HG03135 (cell line): ENCODE results near the gene PLA2R1.

Experiments
- ATAC-seq: cut with Tn5 transposase; IDR thresholded peaks from one replicate; pipeline ENCODE4 v1.9.1; 2021; ENCODE audit warnings: mild to moderate bottlenecking, moderate library complexity; ENCODE audit not compliant: unreplicated experiment

PLA2R1 gene

DNA sequence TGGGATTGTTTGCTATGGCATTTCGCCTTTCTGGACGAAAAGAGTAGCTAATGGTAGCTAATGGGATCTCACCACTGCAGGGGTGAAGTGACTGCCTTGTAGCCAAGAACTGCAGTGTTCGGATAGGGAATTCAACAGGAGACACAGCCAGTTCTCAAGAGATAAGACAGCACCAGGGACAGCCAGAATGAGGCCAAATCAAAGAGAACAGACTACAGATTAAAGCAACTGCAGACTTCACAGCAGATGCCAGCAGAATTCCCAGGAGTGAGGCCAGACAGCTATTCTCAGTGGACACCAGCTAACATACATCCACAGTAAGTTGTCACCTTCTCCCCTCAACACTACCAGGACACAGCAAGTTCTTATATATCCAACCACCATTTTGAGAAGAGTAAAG, 124.0 kb downstream of the PLA2R1 start:
- ATAC-seq, result no peak

DNA sequence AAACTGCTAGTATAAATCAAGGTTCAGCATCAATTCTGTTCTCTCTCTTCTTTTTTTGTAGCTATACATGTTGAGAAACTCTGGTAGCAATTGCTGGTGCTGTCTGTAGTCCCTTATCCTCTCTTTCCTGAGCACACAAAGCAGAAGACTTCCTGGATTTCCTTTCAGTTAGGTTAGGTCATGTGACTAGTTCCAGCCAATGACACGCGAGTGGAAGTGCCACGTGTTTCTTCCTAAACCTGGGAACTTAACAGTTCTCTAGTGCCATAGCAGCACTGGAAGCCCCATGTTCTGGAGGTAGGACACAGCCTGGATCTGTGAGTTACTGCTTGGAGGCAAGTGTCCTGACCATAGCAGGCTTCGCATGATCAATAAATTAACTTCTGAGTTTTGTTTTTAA, 125.9 kb downstream of the PLA2R1 start:
- ATAC-seq, result no peak

DNA sequence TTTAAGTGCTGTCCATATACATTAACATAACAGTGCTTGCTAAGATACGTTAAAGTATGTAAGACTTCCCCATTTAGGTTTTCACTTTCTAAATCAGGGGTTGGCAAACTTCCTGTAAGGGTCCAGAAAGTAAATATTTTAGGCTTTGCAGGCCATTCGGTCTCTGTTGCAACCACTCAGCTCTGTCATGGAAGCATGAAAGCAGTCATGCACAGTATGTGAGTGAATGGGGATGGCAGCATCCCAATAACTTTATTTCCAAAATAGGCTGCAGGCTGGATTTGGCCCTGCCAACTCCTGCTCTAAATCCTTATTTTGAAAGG, 128.7 kb downstream of the PLA2R1 start:
- ATAC-seq, result peak; percentile 91

DNA sequence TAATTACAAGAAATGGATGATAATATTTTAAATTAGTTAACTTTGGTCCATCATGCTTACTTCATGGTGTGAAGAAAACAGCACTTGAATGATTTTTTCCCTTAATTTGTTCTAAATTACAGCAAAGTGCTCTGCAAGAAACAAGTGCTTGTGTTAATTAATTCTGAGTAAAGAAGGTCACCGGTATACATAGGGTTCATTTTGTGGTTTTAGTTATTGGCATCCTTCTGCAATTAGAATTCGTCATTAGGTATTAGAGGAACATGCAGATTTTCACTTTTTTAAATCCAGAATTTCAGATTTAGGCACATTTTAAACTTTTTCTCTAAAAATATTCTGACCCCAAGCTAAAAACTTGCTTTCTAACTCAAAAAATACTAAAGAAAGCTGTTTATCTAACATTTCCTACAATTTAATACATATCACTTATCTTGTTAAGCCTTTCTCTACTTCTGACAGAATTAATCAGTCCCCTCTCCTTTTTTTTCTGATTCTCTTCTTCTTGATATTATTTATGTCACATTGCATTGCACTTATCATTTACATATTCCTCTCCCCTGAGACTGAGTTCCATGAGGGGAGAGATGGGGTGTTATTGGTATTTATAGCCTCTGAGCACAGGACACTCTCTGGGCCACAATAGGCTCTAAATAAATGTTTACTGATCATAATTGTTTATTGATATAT, 129.2 kb downstream of the PLA2R1 start:
- ATAC-seq, result no peak

DNA sequence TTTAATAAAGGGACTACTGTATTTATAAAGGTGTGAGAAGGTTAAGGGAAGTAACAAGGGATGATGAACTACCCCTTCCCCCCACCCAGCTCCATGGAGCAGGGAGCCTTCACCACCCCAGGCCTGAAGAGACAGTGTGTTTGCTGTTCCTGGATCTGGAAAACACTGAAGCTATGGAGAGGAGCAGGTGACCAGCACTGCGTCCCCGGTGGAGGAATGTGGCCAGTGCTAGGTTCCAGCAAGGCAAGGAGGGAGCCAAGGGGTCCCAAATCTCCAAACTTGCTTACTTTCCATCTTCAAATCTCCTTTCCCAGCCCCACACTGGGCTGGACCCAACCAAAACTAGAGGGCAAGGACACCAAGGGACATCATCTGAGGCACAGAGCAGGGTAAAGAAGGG, 135.7 kb downstream of the PLA2R1 start:
- no peak for ATAC-seq

DNA sequence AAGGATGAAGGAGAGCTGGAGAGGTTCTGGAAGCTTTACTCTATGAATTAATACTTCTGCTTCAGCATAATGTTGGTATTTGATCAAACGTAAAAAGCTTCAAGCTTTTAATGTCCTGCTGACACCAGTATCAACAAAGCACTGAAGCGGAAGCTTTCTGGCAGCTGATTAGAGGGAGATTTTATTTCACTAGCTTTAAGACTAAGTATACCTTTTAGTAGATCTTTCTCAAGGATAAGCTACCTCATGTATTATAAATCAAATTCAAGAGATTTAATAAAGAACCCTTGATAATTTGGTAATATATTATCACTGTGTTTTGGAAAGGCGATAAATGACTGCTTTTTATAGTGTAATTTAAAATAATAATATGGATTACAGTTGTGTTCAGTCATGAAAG, 136.4 kb downstream of the PLA2R1 start:
- ATAC-seq, result no peak

DNA sequence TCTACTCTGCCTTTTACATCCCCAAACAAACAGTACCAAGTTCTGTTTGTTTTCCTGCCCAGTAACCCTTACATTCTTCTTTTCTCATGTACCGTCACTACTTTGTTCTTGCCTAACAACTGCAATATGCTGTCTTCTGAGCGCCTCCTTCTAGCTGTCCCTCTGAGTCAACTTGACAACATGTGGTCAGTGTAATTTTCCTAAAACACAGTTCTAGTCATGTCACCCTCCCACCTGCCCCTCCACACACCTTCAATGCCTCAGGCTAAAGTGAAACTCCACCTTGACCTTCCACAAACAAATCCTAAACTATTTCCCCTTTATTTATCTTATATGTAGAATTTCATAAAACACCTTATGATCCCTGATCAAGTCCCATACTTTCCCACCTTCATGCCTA, 139.9 kb downstream of the PLA2R1 start:
- ATAC-seq, result peak; percentile 61

DNA sequence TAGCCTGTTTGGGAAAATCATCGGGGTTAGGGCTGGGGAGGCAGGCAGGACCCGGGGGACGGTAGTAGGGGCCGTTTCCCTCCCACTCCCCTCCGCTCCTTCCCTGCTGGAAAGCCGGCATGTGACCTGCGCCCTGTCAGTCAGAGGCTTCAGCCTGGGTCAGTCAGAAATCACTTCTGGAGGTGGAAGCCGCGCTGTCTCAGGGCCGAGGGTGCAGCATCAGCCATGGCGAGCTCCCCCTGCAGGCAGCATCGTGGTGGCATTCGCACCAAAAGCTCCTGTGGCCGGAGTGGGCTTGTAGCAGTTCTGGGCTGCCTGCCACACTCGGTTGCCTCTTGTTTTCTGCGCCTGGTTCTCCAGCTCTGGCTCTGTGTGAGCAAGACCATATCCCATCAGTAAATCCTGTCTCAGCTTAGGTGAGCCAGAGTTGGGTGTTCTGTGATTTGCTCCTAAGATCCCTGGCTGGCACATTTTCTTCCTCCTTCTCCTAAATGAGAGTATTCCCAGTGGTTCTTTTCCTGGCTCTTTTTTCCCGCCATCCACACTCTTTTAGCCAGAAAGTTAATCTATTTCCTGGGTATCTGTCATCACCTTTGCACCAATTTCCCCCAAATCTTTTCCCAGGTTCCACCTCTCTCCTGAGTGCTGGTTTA, 140.5 kb downstream of the PLA2R1 start:
- ATAC-seq, result peak; percentile 92

DNA sequence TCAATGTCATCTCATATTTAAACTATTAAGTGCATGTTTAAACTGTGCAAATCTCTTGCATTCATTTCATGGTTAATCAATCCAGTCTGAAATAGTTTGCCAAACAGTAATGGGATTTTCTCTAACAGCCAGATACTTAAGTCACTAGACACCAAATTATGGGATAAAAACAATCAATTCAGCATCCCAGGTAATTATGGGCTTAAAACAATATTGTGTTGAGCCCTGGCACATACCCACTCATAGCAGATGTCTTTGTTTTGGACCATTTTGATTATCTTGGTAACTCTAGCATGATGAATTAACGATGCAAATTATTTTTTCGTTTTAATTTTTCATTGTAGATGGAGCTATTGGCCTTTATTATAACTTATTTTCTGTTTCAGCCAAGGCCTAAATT, 145.9 kb downstream of the PLA2R1 start:
- ATAC-seq, result no peak

DNA sequence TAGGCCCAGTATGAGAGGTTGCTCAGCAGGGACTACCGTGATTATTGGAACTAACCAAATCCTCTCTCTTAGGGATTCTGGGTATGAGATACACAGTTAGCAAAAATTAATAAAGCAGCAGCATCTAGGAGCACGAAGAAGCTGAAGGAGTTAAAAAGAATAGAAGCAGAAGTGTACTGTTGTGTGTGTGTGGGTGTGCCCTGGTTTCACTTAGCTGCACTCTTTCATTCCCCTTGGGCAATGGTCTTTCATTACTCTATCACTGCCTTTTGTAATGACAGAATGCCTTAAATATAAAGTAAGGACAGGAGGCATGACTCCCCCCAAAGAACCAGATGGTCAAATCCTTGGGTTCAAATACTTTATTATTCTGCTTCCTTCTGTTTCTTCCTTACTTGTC, 148.5 kb downstream of the PLA2R1 start:
- ATAC-seq, result no peak

DNA sequence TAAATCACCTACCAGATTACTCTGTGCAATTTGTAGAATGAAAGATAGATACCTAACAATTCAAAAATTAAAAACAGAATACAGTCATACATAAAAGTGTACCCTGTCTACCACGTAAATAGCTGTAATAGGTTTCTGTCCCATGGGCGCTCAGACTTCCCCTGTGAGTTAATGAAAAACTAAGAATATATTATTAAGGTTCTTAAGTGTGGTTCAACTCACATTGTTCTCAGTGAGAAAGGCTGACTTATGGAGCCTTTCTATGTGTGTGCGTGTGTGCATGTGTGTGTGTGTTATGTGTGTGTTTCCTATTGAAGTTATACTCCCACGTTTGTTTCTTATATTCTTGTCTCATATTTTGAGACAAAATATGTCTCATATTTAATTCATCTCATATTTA, 149.8 kb downstream of the PLA2R1 start:
- no peak for ATAC-seq

DNA sequence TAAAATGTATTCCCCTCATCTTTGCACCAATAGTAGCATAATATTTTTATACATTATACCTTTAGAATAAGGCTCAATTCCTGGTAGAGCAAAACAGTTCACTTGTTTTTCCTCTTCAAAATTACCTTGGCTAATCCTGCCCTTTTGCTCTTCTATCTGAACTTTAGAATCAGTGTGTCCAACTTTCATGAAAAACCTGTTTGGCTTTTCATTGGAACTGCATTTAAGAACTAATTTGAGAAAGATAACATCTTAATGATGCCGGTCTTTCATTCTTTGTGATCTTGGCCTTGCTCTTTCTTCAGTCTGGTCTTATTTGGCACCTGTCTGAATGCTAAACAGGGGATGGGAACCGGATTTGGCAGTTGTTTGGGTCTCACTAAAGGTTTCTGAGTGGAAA, 151.5 kb downstream of the PLA2R1 start:
- no peak for ATAC-seq

DNA sequence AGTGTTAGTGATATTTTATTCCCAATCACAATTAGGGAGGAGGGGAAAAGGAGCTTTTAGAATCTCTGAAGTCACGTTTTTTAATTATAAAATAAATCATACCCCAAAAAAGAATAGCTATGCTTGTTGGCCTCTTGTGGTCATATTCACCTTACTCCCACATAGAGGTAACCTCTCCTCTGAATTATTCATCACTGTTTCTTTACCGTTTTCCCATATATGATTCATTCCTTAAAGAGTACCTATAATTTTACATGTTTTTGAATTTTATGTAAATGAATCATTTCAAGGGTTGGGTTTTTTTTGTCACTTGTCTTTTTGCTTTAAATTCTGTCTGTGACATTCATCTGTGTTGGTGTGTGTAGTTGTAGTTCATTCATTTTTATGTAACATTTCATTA, 153.8 kb downstream of the PLA2R1 start:
- ATAC-seq, result no peak

DNA sequence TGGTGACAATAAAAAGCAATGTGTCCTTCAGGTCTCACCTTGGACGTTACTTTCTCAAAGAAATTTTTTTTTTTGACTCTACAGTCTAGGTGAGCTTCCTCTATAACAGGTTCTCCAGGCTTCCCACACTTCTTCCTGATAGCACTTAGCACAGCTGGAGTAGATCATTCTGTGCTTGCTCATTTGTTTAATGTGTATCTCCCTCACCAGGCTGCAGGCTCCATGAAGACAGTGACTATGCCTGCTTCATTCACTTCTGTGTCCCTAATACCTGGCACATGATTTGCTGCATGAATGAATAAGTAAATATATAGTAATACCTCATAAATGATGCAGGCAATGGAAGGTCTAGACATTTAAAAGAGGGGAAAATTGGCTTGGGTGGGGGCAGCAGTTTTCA, 154.5 kb downstream of the PLA2R1 start:
- ATAC-seq, result no peak

DNA sequence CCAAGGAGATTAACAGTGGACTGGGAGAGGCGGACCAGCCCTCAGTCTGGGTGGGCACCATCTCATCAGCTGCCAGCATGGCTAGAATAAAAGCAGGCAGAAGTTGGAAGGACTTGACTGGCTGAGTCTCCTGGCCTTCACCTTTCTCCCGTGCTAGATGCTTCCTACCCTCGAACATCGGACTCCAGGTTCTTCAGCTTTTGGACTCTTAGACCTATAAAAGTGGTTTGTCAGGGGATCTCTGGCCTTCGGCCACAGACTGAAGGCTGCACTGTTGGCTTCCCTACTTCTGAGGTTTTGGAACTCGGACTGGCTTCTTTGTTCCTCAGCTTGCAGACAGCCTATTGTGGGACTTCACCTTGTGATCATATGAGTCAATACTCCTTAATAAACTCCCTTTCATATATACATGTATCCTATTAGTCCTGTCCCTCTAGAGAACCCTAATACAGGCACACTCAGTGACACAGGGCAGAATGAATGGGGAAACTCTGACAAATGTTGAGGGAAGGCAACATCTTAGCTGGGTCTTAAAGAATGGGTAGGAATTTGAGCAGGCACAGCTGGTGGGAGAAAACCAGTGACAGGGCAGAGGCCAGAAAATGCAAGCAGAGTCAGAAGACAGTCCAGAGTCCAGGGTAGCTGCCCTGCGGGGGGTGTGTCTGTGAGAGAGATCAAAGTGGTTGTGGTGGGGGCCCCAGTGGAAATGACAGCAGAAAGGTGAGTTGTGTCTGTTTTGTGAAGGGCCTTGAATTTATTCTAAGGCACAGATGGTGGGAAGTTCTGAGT, 156.3 kb downstream of the PLA2R1 start:
- no peak for ATAC-seq

DNA sequence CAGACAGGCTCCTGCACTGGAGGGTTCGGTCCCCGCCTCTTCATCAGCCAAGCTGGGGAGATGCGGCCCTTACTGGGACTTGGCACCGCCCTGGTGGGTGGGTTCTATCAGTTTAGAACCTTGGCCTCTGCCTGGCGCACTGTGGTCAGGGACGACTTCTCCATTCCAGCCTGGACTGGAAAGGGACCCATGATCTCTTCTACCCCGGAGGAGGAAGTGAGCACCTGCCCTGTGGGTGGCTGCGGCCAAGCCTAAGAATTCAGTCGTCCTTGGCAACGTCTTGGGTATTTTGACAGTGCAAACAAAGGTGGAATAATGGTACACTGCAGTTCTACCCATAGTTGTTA, 157.5 kb downstream of the PLA2R1 start:
- ATAC-seq, result peak; percentile 56

DNA sequence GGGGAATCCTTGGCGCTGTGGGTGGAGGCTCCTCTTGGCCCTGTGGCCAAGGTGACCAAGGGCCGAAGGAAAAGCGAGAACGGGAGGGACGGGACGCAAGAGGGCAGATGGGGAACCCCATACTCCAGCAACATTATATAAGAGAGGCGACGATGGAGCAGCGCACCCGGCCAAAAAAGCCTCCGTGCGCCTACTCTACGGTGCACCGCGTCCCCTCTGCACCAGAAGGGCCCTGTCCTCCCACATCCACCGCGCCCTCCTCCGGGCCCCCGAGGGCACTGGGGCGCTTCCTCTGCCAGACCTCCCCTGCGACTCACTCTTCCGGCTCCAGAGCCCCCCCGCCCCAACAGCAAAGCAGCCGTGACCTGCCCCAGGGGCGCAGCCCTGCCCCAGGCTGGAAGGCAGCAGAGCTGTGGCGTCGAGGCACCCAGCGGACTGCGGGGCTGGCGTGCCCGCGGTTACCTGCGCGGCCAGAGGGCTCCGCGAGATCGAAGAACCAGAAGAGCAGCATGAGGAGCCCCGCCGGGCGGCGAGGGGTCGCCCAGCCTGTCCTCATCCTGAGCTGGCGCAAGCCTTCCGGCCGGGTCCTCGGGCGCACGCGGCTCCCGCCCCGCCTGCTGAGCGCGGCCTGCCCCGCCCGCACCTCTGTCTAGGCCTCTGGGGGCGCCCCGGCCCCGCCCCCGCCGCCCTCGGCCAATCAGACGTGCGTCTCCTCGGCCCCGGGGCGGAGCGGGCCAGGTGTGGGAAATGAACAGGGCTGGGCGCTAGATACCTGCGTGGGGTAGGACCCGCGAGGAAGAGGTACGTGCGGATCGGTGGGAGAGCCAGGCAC, 158.1 kb downstream of the PLA2R1 start, which contains the start of gene LY75:
Gene LY75, minus strand, starts transcription at position 630 of the 832 bp plus-strand sequence.
- peak; percentile 85 for ATAC-seq

DNA sequence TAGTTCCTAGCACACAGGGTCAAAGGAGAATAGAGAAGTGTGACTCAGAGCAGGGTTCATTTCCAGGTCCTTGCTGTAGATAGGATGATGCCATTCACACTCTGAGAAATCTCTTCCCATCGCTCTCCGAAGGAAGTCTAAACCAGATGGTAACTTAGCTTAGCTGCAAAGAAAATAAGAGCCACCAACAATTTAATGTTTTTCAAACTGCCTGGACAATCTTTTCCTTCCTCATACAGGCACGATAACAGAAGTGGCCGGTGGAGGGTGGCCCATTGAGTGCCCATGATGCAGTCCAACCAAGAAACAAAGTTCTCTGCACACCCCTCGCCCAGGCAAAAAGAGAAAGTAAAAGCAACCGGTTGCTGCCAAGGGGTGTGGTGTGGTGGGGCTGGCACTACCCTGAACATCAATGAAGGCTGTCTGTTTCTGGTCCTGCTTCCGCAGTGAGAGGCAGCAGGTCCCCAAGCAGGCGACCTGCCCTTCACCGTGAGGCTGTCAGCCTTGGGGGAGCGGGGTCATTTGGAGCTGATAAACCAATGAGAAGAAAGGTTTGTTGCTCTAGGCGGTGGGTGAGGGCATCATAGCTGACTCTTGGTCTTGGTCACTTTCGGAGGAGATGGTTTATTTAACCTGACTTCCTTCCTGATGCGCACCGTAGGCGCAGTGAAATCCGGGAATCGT, 158.8 kb downstream of the PLA2R1 start:
- peak; percentile 25 for ATAC-seq

DNA sequence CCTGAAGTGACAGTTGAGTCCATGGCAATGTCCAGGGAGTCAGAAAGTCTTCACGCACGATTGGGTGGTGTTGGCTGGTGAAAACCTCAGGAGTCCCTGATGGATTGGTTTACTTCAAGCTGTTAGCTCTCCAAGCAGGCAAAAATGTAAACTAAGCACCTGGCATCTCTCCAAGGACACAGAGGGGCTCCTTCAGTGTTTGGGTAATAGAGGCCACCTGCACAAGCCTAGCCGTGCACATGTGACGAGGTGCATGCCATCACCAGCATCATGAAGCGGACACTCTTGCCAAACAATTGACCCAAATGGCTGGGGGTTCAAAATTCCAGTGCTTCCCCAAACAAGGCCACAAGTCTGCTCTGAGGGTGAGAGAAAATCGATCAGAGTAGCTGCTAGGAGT, 159.7 kb downstream of the PLA2R1 start:
- no peak for ATAC-seq

DNA sequence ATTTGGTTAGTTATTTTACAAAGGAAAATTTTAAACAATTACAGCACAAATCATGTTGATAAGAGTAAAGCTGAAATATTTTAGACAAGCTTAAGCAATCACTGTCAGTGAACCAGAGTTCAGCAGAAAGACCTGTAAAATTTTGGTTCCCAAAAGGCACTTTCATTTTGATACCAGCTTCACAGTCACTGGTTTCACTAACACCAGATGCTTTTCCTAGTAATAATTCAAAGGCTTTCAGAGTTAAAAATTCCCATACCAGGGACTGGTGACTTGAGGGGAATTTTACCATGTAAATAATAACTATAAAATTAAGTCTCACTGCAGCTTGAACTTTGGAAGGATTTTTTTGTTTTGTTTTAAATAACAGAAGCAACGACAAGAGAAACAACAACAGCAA, 162.1 kb downstream of the PLA2R1 start:
- ATAC-seq, result no peak

DNA sequence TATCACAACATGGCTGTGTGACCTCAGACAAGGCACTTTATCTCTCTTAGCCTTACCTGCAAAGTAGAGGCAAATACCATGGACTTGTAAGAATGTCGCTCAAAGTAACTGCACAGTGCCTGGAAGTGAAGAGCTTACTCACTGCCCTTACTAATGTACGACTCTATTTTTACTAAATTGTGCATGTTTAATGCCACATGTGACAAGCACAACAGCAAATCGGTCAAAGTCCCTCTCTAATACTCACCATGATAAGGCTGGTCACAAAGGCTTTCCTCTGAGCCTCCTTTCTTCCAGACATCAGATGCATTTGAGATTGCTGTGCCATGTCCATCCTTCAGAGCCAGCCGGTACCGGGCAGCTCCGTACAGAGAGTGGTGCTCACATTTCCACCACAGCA, 164.0 kb downstream of the PLA2R1 start:
- no peak for ATAC-seq
